Measurements from ENCODE around the gene NPAS3.

NPAS3 gene

DNA sequence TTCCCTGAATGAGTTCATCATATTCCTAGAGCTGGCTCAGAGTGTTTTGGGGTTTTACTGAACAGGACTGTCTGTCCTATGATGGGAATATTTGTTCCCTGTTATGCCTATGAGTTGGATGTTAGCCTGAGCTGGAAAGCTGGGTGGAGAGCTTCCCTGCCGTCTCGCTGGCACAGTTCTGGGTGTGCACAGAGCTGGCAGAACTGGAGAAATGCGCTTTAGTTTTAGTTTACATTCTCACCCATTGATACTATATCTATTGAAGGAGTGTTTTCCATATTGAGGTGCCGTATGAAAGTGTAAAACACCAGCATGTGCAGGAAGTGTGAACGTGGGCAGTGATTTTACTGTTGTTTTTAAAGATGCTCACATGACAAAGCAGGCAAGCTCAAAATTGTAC, 549.9 kb downstream of the NPAS3 start:
- no peak for DNase-seq

DNA sequence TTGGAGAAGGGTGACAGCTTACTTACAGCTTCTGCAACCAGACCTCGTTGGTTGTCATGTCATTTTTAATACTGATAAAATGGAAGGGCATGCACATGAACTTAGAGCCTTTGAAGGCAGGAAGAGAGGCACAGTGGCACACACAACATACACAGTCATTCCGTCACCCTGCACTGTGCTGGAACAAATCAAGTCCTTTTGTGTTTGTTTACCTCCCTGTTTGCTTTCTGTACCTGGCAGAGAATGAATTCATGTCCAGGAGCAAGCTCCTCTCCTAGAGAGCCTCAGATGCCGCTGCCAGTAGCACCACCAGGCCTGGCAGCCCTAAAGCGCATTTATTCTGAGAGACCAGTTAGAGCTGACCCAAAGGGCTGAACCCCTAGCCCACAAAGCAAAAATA, 551.9 kb downstream of the NPAS3 start:
- no peak for DNase-seq

DNA sequence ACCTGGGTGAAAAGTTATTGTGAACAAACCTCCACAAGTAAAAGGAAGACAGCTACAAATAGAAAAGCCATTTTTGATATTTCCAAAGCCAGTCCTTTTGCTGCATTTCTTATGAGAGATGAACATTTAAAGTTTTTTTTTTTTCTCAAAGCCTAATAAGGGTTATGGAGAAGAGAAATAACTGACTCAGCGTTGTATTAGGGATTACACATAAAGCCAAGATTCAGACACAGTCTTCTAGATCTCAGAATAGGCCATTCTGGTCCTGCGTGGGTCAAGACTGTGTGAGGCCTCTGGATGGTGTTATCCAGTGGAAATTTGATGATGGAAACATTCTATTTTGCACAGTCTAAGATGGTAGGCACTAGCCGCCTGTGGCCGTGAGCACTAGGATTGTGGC, 552.4 kb downstream of the NPAS3 start:
- DNase-seq: no peak

DNA sequence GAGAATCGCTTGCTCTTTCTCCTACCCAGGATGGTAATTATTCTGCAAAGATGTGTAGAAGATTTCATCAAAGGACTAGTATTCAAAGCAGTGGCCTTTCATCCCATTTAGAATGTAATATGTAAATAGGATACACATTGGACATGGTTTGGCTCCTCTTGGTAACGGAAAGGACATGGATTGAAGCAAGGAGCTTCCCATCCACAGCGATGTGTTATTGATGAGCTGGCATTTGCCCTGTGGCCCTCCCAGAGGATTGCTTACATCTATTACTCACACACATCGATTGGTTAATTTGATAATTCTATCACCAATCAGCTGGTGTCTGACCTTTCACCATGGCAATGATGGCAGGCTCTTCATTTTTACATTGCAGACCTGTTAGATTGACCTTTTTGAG, 553.8 kb downstream of the NPAS3 start:
- DNase-seq: no peak

DNA sequence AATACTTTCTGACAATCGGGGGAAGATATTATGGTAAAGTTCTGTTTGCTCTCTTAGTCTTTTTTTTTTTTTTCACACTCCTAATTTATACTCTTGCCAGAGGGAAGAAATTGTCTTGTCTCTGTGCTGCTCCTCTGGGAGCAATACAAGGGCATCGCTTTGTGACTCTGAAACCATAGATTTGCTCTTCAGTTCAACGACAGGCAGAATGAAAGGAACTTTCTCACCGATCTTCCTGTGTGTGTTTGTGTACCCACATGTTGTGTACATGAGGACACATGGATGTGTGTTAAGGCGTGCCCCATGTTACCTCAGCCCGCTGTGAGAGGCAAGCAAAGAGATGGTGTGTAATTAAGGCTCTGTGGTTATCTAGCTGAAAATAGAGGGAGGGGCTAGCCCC, 554.6 kb downstream of the NPAS3 start:
- DNase-seq: no peak

DNA sequence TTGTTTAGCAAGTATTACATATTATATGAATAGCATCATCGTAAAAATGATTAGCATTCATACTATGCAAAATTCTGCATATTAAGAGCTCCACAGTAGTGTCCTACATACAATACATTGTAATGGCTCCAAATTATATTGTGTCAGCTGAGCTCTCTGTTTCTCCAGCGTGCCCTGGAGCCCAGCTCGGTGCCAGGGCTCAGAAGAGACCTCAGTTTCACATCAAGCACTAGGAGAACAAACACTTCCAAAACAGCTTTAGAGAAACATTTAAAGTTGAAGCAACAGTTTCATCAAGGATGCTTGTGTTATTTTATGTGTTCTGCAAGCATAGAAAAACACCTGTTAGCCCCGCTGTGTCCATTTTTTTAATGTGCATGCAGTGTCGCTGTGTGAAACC, 555.3 kb downstream of the NPAS3 start:
- DNase-seq: no peak

DNA sequence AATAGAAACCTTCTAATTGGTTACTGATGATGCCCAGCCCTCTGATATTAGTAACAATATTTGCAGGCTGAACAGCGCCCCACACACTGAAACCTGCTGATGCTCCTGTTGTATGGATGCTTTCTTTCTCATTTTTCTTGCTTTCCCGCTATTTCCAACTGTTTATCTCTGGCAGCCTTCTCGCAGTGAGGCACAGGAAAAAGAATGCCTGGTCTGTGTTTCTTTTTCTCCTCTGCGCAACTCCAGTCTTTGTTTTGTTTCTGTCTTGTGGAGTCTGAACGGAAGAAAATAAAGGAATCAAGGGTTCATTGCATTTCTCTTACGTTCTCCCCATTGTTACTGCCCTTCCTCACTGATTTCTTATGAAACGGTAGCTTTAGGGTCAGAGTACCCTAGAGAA, 561.0 kb downstream of the NPAS3 start:
- DNase-seq: no peak

DNA sequence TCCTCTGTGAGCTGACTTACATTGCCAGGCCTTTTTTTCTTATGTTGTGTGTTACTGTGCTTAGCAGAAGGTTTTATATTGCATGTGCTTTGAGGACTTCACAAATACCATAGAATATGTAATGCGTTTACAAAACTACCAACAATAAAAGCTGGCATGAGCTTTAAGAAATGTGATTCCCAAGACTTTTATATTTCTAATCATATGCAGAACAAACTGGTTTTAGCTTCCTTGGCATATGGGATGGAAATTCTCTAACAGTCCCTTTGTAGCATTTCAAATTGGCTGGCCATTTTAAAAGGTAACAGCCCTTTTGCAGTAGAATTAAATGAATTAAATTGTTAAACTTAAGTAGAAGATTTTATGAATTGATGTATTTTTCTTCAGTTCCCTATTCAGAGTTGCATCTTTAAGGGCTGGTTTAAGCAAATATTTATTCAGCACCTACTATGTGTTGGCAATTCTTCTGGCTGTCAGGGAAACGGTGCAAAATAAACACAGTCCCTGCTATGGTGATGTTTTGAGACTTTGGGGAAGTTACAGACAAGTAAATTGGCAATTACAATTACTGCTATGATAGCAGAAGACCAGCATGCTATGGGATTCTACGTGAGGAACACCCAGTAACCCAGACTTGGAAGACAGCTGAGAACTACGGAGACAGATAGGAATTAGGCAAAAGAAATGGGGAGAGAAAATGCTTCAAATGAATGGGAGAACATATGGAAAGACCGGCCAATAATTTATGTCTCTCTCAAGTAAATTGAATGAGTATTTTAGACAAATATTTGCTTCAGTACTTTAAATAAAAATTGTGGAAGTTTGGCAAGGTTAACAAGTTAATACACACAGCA, 565.8 kb downstream of the NPAS3 start:
- DNase-seq: no peak

DNA sequence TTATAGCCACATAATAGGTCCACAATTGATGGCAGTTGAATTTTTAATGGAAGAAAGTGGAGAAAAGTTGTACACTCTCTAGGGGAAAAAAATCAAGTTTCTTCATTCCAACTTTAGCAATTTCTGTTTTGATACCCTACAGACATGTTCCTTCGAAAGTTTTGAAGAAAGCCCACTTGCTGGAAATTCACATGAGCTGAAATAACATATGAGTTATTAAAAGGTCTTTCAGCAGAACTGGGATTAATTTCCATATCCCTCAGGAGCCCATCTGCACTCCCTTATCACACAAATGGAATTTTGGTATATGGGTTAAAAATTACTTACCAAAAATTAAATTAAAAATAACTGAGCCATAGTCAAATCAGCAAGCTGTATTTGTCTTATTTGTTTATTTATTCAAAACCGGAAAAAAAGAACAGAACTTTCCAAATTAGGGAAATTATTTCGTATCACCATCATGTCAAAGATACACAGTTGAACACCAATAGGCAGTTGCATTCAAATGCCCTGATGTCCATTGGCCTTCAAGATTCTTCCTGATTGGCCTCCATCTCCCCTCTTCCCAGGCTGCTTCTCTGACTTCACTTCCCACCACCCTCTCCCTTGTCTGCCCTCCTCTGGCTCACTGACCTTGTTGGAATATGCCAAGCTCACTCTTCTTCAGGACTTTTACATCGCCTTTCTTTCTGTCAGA, 566.7 kb downstream of the NPAS3 start:
- DNase-seq: no peak

DNA sequence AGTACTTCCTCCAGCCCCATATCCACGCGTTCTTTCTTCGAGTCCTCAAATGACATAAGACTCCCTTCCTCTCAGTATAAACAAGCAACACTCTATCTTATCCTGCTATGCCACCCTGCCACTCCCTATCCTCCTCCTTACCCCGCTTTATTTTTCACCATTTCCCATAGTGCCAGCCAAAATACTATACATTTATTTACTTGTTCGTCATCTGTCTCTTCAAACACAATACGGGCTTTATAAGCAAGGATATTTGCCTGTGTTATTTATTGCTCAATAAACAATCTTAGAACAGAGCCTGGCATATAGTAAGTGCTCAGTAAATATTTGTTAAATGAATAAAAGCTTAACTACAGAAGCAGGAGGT, 567.3 kb downstream of the NPAS3 start:
- DNase-seq: no peak

DNA sequence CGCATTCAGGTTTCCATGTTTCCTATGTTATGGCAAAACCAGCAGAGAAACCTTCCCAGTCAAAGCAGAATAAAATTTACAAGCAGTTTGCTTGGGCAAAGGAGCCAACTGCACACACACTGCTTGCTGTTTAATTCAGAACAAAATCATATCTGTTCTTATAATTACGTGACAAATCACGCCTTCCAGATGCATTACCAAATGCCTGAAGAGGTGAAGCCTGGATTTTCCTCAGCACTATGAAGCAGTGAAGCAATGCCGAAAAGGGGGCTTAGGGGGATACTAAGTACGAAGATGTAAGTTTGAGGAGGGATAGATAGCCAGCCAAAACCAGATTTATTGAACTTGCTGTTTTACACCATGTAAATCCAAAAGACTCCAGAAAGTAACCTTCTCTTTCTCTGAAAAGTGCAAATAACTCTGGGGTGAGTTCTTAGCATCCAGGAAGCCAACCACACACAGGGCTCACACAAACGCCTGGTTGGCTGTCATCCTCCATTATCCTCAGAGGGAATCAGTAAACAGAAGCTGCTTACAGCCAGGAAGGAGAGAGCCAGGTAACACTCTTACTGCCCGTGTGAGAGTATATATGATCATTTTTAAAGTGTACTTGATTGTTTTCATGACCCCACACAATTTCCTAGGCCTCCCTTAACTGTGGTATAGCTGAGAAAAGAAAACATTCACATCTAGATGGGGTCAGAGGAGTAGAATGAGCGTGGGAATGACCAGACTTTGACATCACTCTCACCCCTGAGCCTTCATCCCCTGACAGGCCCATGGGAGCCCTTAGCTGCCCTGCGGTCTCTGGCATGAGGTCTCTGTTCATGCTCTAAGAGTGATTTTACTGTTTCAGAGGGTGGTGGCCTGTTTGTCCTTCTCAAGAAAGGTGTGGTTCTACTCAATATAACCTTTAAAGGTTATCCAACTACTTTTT, 569.7 kb downstream of the NPAS3 start:
- DNase-seq: no peak

DNA sequence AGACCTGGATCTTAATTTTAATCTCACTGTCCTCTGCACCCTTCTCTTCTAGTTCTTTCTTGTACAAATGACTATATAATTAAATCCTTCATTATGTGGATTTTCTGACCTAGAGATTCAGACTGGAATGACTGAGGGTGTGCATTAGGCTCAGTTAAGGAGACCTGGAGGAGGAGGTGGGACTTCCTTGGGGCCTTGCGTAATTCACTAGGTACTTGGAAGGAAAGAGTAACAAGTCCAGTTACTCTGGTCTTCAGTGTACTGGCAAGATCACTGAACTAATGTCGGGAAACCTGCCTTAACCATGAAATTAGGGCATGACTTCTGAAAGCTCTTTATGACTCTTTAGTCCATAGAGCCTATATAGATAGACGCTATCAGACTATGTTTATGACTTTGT, 570.8 kb downstream of the NPAS3 start:
- no peak for DNase-seq

DNA sequence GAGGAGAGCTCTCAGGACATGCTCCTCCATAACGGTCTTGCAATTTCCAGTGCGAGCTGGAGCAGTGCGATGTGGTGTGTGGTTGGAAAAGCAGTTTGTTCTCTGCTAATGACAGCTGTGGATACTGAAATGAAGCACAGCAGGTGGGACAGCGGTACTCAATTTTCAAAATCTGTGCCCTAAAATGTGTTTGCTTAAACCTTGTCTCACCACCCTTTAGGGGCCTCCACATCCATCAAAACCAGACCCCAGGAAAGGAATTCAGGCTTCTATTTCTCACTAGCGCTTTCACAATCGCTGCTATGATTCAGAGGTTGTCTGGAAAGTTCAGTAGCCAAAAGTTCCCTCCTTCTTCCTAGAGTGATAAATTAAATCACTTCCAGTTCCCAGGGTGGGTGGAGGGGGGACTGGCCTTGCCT, 571.4 kb downstream of the NPAS3 start:
- DNase-seq: no peak

DNA sequence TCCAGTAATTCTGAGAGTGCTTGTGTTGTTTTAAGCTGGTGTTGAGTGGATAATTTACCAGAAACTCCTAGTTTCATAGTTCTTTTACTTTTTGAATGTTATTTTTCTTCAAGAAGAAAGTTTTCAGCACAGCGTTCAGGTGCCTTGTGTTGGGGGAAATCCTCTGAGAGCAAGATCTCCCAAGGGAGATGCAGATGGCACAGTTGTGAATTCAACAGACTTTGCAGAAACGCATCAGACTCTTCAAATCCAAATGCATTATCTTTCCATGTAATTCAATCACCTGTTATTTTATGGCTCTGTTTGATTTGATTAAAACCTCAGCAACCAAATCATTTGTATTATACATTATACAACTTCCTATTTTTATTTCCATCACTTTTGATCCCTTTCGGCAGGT, 572.3 kb downstream of the NPAS3 start:
- no peak for DNase-seq

DNA sequence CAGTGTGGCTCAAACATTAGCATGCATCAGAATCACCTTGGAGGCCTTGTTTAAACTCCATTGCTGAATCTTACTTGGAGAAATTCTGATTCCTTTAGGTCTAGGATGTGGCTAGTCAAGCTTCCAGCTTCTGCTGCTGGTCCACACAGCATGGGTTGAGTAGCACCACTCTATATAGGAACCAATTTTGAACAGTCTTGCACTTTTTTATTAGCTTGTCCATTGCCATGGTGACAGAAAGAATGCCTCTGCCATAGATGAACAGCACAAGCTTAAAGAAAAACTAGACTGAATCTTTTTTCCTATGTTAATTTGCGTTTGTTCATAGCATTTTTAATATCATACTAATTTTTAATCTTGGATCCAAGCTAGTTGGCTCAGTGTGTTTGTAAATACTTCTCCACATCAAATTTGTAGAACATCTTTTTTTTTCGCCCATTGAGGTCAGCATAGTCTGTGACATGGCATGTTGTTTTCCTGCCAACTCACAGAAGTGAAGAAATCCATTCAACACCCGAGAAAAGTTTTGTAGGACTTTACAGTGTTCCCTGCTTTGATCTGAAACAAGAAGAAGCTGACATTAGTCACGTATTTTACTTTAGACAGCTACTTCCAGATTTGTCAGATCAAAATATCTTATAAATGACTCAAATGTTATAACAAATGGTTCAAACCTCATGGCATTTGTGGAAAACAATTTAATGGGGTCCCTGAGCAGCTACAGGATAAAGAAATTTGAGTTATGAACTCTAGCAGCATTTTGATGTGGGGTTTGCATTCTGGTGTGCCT, 573.4 kb downstream of the NPAS3 start:
- DNase-seq: no peak

DNA sequence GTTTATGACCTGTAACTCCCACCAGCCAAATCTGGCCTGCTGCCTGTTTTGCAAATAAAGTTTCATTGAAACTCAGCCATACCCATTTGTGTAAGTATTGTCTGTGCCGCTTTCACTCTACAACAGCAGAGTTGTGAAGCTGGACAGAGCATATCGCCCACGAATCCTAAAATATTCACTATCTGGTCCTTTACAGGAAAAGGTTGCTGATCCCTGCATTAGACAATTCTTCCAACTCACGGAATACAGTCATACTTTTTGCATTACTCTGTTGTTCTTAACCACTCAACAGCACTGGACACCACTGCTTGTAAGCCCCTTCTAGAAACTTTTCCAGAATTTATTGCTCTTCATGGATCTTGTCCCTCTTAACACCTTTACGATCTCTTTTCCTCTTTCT, 576.8 kb downstream of the NPAS3 start:
- DNase-seq: no peak

DNA sequence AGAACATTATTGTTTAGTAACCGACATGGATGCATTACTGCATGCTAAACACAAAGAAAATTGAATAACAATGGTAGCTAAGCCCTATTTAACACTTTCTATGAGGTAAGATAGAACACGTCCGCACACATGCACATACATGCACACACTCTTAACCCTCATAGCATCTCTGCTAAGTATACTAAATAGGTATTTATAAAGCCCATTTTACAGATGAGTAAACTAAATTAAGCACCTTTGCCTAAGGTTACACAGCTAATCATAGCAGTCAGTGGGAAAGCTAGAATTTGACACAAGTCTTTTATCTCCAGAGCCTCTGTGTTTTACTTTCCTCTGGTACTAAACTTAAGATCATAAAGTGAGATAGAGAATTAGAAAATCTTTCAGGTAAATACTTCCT, 577.2 kb downstream of the NPAS3 start:
- no peak for DNase-seq

DNA sequence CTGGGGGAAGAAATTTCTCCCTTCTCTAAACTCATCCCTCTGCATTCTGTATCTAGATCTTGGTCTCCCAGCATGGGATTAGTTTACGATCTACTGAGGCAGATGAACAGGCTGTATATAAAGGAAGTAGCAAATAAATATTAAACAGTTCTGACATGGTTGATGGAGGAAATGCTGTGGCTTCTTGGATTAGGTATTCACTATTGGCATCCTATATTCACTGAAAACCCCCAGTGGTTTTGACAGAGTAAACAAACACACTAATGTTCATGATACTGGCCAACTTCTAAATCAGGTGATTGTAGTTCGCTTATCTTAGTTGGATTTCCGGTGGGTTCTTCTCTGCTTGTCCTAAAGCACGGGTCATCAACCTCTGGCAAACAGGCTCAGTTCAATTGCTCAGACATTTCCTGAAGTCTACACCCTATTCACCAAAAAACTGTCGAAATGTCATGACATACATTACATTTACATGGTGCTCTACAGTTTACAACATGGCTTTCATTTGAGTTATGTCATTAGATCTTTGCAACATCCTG, 578.3 kb downstream of the NPAS3 start:
- no peak for DNase-seq

DNA sequence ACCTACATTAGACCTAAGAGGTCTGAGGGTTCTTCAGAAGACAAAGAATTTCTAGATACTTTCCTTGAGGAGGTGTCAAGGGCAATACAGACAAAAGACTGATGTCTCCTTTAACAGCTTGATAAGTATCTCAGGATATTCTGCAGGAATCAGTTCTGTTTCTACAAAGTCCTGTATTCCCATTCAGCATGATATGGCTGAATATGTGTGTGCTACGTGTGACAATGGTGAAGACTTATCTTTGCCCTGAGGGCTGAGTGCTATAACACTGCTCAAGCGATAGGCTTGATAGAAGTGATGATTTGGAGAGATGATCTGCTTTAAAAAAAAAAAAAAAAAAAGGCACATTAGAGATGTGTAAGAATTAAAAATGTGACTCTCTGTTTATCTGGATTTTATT, 582.5 kb downstream of the NPAS3 start:
- no peak for DNase-seq

DNA sequence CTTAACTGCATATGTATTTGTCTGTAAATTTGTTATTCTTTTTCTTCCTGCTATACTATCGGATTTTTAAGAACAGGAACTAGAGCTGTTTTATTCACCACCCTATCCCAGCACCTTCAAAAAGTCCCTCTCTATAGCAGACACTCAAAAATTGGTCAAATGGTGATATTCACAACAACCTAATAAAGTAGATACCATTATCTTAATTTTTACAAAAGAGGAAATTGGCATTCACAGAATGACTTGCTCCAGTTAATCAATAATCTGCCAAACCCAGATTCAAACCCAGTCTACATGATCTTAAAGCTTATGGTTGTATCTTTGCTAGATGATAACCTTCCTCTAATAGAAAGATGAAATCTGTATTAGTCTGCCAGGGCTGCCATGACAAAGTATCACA, 585.6 kb downstream of the NPAS3 start:
- no peak for DNase-seq

DNA sequence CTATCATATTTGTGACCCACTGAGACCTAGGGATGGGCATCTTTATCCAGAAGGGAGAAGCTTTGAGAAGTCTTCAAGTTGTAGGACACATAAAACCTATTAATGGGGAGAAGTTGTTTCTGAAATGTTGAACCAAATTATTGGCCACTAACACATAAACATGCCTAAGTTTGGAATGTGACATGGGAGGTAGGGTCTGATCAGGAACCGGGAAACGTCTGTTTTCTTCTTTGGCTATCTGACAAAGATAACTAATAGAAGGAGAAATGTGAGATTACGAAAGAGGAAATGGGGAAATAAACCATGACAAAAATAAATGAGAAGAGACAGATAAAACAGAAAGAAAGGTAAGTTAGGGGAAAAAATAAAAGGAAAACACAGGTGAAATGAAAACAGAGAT, 586.9 kb downstream of the NPAS3 start:
- no peak for DNase-seq

DNA sequence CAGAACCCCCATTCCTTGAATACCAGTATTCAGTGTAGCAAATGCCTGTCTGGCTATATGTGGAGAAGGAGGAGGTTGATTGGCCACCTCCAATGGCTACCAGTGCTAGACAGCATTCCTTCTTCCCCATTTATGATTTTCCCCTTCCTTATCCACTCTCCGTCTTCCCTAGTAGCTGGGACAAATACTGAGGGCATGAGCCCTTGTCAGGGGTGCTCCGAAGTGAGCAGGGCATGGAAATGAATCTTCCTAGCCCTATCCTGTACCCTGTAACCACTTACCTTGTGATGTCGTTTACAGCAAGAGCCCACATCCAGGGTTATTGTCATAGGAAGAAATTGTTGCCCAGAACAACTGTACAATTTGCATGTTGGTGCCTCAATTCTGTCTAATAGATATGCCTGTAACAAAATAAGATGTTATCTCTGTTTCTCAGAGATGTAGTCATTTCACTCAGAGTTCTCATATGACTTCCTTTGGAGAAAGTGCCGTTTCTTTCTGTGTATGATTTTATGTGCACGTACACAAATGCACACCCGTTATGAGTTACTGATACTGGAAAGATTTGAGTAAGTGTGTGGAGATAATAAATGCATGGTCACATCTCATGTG, 588.5 kb downstream of the NPAS3 start:
- DNase-seq: no peak
